HG03097 (cell line): ENCODE data around the gene PFKM.

ENCODE experiments used
- ATAC-seq: cut with Tn5 transposase; IDR thresholded peaks from one replicate; pipeline ENCODE4 v1.9.1; 2021; ENCODE audit not compliant: unreplicated experiment, low FRiP score

Gene PFKM

GRCh38 chr12:48183876-48184548 lies 64.8 kb downstream of the PFKM start:
- no peak for ATAC-seq

GRCh38 chr12:48184549-48184922 lies 65.4 kb downstream of the PFKM start:
- no peak for ATAC-seq

GRCh38 chr12:48185181-48185919 lies 66.2 kb downstream of the PFKM start:
- ATAC-seq: no peak

GRCh38 chr12:48187916-48188695 lies 68.9 kb downstream of the PFKM start:
- no peak for ATAC-seq

GRCh38 chr12:48189331-48190125 lies 70.4 kb downstream of the PFKM start:
- peak; percentile 61 for ATAC-seq

GRCh38 chr12:48191096-48191495 lies 71.9 kb downstream of the PFKM start:
- no peak for ATAC-seq

GRCh38 chr12:48192861-48193260 lies 73.7 kb downstream of the PFKM start:
- ATAC-seq: no peak

GRCh38 chr12:48193623-48194022 lies 74.5 kb downstream of the PFKM start:
- no peak for ATAC-seq

GRCh38 chr12:48194799-48195201 lies 75.6 kb downstream of the PFKM start:
- ATAC-seq: no peak
